ENCODE data around the gene PLEKHG3.

GRCh38 chr14:64765740-64766302, 61.6 kb downstream of the PLEKHG3 start:
- TF ChIP-seq CTCF (IDR thresholded peaks at IDR 0.05) (no peak), EZH2 (IDR thresholded peaks at IDR 0.05) (no peak)

All from neural progenitor cell (in vitro differentiated cells).